Frontal cortex (tissue), 4 donors: ENCODE results near the gene MINDY3. TPM values are rescaled to one million over a fixed set of nuclear protein-coding genes. Genes with fewer than 3 reads are reported as not detected.

Experiments used
- DNase-seq, 2 donors: peaks; one replicate each; pipeline ENCODE4 v3.0.0; 2012; ENCODE audit warnings: low spot score in 2 of 2
- FAIRE-seq: peaks from 2 replicates; lab custom pipeline; 2012; peaks lifted over from hg19 to GRCh38; lab: Jason Lieb, UNC
- total RNA-seq: library from RNA; depleted of rRNA; stranded (reverse); fragments of >200 nt; gene quantifications from one replicate; pipeline ENCODE4 v1.2.3, GENCODE V29; 2014
- donor health status: control.
- donor health status: control.
- donor health status: control.

The MINDY3 gene
- total RNA-seq, 1 donor from 2014 or later, result 136 TPM

DNA sequence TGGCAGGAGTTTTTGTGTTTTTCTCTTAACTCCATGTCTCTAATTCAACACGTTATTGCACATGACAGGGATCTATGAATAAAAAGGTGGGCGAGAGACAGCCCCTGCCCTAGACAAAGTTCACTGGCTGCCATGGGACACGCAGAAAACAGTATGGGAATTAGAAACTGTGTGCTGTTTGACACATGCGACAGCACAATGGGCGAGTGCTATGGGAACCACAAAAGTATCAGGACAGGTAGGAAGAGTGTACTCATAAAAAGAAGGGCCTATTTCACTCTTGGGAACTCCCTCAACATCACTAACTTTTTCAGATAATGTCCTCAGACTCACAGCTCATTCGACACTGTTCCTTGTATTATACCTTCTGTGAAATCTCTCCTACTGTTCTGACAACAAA lies 45.7 kb downstream of the MINDY3 start:
- no peak for FAIRE-seq

DNA sequence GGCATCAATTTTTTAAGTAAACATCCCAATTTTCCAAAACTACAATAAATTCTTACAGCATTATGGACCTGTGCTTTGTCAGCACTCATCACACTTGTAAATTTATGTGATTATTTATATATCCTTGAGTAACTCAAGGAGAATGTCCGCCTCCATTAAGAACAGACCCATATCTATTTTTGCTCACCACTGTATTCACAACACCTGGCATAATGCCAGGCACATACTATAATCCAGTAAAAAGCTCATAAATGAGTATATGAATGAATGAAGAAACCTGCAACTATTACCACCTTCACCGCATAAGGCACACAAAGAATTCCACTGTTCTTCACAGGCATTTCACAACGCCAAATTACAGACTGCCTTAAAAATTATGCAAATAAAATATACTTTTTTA lies 46.9 kb downstream of the MINDY3 start:
- FAIRE-seq (no peak), DNase-seq (no peak)

More for the DNA sequence above, 45.7 kb downstream of the MINDY3 start:
- DNase-seq, result no peak

DNA sequence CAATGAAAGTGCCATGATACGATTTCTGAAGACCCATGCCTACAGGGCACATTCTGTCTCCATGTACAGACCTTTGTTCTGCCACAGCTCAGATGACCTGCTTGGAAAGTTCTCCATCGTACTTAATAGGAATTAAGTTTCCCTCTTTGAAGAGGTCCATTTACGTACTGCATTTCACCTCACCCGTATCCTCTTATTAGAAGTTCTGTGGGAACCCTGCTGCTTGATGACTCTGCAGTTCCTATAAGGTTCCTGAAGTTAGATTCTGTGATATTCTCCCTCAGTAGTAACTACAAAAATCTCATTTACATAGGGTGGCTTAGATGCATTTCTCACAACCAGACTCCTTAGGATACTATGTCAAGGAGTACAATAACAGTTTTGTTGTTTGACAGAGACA lies 50.9 kb downstream of the MINDY3 start:
- FAIRE-seq (no peak), DNase-seq (no peak)

DNA sequence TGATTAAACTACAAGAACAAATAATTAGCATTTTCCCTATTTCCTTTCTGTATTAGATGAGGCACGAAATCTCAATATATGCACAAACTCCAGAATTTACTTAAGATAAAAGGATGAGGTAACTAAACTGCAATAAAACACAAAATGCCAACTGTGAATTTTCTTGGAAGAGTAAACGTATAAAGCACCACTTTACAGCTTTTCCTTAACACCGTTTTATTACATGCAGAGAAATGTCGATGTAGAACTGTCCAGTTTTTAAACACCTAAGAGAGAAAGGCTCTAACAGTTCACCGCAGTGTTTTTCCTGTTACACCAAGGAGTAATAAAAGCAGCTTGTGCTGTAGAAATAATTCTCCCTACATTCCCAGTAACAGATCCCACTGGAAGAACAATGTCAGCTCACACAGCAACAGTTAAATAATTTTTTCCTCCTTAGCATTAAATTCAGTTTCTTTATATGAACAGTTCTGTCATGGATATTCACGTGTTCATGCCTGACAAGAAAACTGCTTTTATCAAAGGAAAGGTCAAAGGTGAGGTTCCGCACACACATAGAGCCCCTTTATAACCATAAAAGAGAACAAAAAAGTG lies 52.0 kb downstream of the MINDY3 start:
- no peak for DNase-seq
- FAIRE-seq, result no peak

DNA sequence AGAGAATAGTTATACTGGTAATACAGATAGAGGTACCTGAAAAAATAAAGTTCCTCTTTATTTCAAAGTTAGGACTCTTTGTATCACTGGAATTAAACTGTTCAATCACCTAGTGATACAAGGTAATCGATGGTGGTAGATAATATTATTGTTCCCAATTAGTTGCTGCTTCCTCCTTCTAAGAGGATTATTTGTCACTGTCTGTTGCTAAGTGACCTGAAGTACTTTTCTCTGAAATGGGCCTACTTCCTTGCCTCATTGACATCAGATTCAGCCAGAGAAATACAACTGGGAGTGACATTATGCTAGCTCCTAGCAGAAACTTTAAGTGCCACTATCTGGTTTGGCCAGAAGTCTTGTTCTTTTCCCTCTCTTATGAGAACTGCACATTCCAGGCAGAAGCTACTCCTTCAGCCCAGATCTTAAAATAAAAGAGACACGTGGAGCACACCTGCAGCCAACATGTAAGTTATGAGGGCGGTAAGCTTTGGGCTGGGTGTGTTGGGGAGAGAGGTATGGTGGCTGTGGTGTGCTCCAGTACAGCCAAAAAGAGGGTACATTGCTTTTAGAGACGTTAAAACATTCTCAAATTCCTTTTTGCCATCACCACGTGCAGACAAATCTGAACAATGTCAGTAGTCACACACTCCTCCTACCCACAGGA lies 54.8 kb downstream of the MINDY3 start:
- DNase-seq (no peak), FAIRE-seq (no peak)

DNA sequence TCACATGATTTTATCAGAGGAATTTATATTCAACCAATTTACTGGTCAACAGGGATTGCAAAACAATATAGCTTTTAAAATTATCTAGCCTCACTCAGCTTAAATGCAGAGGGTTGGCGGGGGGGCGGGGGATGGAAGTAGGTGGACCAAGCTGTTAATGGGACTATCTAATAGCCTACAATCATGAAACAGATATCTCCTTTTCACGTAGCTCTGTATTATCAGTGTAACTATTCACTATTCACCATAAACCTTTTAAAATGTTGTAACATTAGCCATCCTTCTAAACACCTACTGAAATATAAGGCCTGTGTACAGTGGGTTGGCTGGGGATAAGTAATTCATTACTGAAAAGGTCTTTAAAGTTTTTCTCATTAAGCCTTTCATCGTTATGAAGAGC lies 56.2 kb downstream of the MINDY3 start:
- DNase-seq (no peak), FAIRE-seq (no peak)

DNA sequence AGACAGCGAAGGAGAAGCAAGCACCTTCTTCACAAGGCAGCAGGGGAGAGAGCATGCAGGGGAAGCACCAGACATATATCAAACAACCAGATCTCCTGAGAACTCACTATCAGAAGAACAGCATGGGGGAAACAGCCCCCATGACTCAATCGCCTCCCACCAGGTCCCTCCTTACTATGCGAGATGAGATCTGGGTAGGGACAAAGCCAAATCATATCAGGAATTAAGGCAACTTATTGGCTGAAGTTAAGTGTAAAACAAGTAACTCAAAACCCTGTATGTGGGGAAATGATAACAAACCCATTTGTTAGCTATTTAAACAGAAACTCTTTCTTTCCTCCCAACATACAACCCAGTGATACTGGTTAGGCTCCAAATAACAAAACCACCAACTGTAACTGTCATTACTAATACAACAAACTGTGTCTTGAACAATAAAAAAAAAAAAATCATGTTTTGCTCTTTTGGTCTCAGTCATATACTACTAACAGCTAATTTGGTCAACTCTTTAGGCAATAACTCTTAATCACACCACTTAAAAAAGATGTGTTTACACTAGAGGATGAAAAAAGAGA lies 57.8 kb downstream of the MINDY3 start:
- FAIRE-seq, result no peak
- no peak for DNase-seq

DNA sequence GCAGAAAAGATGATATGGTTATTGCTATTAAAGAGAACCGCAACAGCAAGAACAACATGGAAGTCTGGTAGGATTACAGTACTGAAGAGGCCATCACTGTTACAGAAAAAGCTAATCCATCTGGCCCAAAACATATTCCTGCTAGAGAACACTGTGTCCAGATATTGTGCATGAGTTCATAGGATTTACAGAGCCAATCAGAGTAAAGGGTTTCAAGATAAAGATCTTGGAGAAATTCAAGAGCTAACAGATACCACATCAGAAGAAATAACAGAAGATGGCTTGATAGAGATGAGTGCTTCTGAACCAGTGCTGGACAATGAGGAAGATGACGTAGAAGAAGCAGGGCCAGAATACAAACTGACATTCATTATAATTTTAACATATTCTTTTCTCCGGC lies 58.7 kb downstream of the MINDY3 start:
- no peak for DNase-seq
- no peak for FAIRE-seq

DNA sequence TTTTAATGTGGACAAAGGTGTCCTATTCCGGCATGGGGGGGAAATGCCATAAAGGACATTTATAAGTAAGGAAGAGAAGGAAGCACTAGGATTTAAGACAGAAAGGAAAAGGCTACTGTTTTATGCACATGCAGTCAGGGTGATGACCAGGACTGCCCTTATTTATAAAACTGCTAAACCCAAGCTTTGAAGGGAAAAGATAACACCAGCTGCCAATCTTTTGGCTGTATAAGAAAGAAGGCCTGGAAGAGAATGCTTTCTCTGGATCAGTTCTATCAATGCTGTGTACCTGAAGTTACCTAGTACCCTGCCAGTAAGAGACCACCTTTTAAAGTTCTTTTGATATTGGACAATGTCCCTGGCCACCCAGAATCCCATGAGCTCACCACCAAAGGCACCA lies 59.2 kb downstream of the MINDY3 start:
- DNase-seq (no peak), FAIRE-seq (no peak)

DNA sequence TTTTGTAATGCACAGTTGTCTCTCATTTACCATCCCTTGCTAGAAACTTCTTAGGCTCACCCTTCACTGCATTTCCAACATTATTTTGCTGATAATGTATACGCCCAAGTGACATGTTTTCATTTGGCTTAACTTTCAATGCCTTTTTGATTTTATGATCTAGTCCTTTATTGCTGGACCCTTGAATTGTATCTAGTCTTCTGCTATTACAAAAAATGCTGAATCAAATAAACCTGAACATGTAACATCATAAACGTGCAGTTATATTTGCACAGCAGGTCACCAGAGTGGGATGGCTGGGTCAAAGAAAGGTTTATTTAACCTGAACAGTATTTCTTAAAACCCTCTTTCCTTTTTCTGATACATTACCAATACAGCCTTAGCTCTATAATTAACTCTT lies 63.0 kb downstream of the MINDY3 start:
- FAIRE-seq, result no peak
- DNase-seq, result no peak

DNA sequence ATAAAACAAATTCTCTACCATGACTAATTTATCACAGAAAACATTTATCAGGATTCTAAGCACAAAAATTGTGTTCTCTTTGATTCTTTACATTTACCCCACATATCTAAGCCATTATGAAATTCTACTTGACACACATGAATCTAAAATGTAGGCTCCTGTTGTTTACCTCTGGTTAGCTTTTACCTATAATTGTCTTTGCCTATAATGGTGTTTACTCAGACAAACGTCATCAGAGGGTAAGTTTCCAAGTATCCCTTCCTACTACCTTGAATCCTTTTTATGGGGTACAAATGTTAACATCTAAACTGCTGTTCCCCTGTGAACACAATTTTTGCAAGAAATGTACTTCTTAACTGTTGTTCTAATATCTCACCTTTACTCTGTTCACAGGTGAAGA lies 63.5 kb downstream of the MINDY3 start:
- FAIRE-seq (no peak), DNase-seq (no peak)

DNA sequence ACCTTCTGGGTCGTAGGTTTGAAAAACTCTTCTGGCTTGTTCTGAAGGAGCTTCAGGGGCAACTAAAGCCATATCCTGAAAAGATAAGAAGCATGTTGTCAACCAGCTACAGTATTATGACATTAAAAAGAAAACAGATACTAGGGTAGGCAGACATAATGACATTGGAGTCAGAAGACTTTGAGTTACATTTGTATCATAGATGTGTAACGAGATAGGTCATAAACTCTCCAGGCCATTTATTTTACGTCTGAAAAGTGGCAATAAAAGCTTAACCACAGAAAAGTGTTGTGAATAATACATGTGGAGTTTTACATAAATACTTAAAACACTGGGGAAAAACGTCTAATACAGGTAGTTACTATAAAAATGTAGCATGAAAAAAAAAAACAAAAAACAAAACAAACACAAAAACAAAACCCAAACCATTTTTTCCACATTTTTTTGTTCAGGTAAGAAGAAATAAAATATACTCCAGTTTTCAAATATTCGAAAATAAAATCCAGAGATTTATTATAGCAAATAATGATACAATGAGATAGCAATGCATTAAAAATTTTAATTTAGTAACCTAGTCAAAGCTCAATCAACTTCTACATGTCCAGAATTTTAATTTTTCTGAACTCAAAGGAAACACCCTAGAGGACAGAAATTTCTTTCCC lies 64.1 kb downstream of the MINDY3 start:
- DNase-seq (no peak), FAIRE-seq (peak; percentile 53)

DNA sequence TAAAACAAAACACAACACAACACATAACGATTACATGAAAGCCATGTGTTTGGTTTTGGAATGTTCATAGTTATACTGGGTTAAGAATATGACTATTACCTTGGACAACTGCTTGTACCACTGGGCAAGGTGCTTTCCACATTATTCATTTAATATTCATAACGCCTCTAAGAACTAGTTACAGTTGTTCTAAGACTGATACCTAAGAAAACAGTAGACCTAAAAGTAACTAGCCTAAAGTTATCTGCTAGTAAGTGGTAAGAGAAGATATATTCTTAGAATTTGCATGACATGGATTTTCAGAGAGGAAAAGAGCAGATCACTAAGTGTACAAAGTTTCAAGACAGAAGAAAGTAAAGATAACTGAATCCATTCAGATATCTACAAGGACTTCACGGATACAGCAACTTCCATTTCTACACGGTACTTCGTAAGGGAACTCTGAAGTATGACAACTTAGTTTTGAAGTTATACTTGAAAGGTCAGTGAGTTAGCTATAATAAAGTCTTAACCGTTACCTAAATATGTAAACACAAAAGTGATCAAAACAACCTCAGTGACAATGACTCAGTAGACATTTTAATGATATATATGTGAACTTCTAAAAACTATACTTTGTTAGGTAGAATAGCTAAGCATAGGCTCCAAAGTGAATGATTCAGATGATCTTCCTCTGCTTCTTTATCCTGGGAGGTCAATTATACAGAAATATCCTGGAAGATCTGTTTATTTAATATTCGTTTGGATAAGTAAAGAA lies 65.1 kb downstream of the MINDY3 start:
- DNase-seq, result no peak
- FAIRE-seq, result no peak

DNA sequence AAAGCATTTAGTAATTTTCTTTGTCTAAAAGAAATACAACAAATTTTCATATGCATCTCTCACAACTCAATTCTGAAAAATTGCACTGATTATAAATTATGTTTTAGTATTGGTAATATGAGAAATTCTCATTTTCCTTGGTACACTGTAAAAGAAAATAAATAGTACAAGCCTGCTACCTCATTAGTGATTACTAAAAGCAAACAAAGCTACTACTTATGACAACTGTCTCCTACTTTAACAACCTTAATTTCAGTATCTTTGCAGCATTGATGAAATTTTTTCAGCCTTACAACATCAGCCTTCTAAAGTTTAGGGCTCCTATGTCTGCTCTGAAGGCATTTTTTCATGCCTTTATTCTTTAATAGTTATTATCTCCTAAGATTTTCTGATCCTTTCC lies 65.7 kb downstream of the MINDY3 start:
- DNase-seq, result no peak
- FAIRE-seq, result no peak

DNA sequence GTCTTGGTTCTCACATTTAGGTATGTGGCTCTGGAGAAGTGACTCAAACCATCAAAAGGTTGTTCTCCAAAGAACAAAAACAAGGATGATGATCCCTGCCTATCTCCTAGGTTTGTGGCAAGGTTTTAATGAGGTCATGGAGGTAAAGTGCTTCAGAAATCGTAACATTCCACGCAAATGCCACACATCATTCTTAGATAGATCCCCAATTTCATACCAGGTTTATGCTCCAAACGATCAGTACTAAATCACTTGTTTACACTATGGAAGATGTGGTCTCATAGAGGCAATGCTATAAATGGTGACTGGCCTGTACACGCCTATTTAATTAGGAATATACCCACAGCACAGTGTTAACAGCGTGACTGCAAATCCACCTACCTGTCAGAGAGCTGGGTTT lies 66.6 kb downstream of the MINDY3 start:
- no peak for FAIRE-seq
- DNase-seq, result no peak

DNA sequence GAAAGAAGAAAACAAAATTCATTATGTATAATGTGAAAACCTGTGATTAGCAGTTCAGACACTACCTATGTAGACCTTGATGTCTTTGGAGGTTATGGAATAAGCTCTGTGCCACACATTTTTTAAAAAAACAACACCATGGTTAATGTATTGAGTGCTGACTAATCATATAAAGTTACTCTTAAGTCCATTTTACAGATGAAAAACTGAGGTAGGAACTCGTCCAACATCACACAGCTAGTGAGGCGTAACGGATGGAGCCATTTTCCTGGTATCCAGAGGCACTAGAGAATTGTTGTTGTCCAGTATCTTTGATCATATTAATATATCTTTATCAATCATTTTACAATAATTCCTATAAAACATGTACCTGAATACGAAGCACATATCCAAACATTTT lies 67.5 kb downstream of the MINDY3 start:
- DNase-seq (no peak), FAIRE-seq (no peak)

DNA sequence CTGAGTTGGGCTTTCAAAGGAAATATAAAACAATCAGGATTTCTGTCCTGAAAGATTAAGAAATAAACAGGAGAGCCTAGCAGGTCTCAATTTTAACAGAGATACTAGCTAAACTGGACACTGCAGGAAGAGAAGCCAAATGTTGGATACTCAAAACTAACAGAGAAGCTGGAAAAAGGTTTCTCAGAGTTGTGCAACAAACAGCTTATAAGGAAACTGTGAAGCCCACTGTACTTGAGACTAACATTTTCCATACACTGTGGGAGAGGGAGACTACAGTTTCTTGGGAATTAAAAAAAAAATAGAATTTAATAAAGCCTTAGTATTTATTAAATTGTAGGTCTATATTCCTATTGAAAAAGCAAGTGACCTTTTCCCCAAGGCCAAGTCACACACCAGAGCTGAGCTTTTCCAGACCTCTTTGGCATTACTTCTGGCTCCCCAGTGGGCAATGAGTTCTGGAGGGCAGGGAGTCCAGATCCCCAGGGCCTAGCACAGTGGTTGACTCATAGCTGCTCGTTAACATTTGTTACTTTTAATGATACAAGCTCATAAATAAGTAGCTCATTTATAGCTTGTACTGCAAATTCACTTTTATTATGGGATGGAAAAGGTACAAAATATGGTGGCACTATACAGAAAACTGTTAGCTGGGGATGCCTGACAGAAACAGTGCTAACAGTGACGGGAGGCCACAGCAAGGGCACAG lies 68.3 kb downstream of the MINDY3 start:
- no peak for DNase-seq

DNA sequence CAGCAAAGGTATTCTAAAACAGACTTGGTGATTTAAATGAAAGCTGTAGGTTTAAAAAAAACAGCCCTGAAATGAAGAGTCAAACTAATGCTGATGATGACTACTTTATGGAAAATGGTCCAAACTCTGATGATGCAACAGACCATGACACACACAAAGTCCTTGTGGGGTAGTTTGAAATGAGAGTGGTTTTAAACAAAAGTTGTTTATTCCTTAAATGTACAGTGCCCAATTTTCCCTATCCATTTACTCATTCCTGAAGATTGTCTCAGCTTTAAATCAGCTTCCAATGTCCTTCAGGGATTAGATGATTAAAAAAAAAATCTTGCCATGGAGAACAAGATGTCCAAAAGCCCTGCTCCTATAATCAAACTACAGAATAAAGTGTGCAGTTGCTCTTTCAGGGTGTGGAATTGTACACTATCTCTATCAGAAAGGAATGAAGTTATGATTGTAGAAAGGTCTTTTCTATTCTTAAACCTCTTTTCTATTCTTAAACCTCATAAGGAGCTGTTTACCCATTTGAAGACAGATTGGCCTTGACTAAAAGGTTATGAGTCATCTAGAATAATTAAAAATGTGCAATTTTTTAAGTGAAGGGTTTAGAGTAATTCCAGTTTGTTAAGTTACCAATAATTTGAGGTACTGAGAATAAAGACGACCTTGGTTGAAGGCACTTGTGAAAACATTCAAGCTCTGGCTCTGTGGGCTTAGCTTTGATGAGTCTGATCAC lies 70.3 kb downstream of the MINDY3 start:
- FAIRE-seq, result no peak

More for the DNA sequence above, 68.3 kb downstream of the MINDY3 start:
- FAIRE-seq, result no peak

DNA sequence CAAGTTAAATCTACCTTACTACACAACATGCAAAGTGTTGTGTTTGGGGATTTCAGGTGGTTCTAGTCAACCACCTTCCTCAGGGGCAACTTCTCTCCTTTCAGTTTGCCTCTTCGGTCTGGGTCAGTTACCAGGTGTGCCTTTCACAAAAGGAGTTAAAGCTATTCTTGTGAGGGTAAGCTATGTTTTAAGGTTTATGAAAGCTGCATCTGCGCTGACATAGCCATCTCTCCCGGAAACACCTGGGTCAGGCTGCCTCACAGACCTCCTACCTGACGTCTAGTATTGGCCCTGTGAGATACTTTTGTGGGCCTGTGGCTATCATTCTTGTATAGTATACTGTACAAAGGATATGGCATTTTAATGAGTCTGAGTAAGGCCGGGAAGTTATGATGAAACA lies 72.9 kb downstream of the MINDY3 start:
- no peak for DNase-seq
- no peak for FAIRE-seq

More for the DNA sequence above, 70.3 kb downstream of the MINDY3 start:
- DNase-seq, result no peak
